CD4-positive, CD25-positive, alpha-beta regulatory T cell (primary cell): ENCODE results near the gene INSL3. TPM values are rescaled to one million over a fixed set of nuclear protein-coding genes. Genes with fewer than 3 reads are reported as not detected.
"Not testable (repeated sequence)": the region's sequence is repeated elsewhere in the genome, so short reads cannot be mapped to it uniquely, and the experiment has no call there.

Source experiments
- ATAC-seq, 2 donors: fragments of 150-1000 bp; cut with Tn5 transposase; one replicate each; pipeline ENCODE4 v1.10.0; 2021; ENCODE audit warnings: low read depth in 2 of 2, moderate number of reproducible peaks in 2 of 2, moderate library complexity in 1 of 2
- DNase-seq, 3 donors: peaks; one replicate each; pipeline versions ENCODE4 v3.0.0 to v3.0.0-alpha.2; 2012 to 2022; ENCODE audit warnings: mixed read lengths in 1 of 3
- H3K27ac ChIP-seq: one replicate; pipeline ENCODE4 v1.7.0; 2013; ENCODE audit warnings: mild to moderate bottlenecking, low read length; ENCODE audit not compliant: insufficient read depth, poor library complexity, severe bottlenecking
- H3K27me3 ChIP-seq: one replicate; pipeline ENCODE4 v1.7.0; 2013; ENCODE audit warnings: low read length; ENCODE audit not compliant: control insufficient read depth, insufficient read depth
- H3K36me3 ChIP-seq: one replicate; pipeline ENCODE4 v1.7.0; 2013; ENCODE audit warnings: mild to moderate bottlenecking, low read length, moderate library complexity; ENCODE audit not compliant: control insufficient read depth, insufficient read depth
- H3K4me1 ChIP-seq: 2 replicates; pipeline ENCODE4 v1.7.0; 2013; ENCODE audit warnings: mild to moderate bottlenecking, low read length; ENCODE audit not compliant: insufficient read depth, control insufficient read depth, poor library complexity, severe bottlenecking
- H3K4me3 ChIP-seq: one replicate; pipeline ENCODE4 v1.7.0; 2013; ENCODE audit warnings: low read depth, mild to moderate bottlenecking, low read length, moderate library complexity
- H3K9me3 ChIP-seq, 2 experiments: 1 replicate in 1 of 2; 2 replicates in 1 of 2; pipeline ENCODE4 v1.7.0; 2013; ENCODE audit warnings: low read length in 2 of 2, mild to moderate bottlenecking in 1 of 2, moderate library complexity in 1 of 2; ENCODE audit not compliant: control insufficient read depth in 2 of 2
- H3K27ac Mint-ChIP-seq, 3 donors: one replicate each; pipeline ENCODE4 v1.8.0; 2020 to 2022; ENCODE audit warnings: mild to moderate bottlenecking in 3 of 3, mixed read lengths in 3 of 3, moderate library complexity in 2 of 3
- H3K27me3 Mint-ChIP-seq: one replicate; pipeline ENCODE4 v1.8.0; 2022; ENCODE audit warnings: mild to moderate bottlenecking, mixed read lengths
- H3K36me3 Mint-ChIP-seq: one replicate; pipeline ENCODE4 v1.8.0; 2020; ENCODE audit warnings: mixed read lengths
- H3K4me1 Mint-ChIP-seq, 4 donors: one replicate each; pipeline ENCODE4 v1.8.0; 2020 to 2022; ENCODE audit warnings: mixed read lengths in 4 of 4, mild to moderate bottlenecking in 1 of 4
- H3K4me3 Mint-ChIP-seq, 4 donors: one replicate each; pipeline ENCODE4 v1.8.0; 2020 to 2022; ENCODE audit warnings: mild to moderate bottlenecking in 4 of 4, mixed read lengths in 4 of 4, moderate library complexity in 3 of 4
- H3K9me3 Mint-ChIP-seq, 7 donors: one replicate each; pipeline ENCODE4 v1.8.0; 2020 to 2022; ENCODE audit warnings: mixed read lengths in 7 of 7, mild to moderate bottlenecking in 3 of 7, moderate library complexity in 2 of 7
- polyA plus RNA-seq, 4 donors: library from polyadenylated mRNA; unstranded; fragments of 300-500 nt; fragmentation: Illumina TruSeq; gene quantifications; one replicate each; pipeline ENCODE4 v1.2.3, GENCODE V29; 2021
- total RNA-seq: library from RNA; stranded (reverse); gene quantifications from one replicate; pipeline ENCODE4 v1.2.3, GENCODE V29; 2022

INSL3 gene
- total and polyA plus RNA-seq, 5 donors from 2014 or later, result 1.5 to 5.5 (median 2.4) TPM

- H3K4me3 Mint-ChIP-seq, result peak within 1 kb of the TSS in 3 of 4 donors; percentile 19 to 72 (median 58)
- no peak within 1 kb of the TSS for H3K27ac ChIP-seq
- no peaks in the 10 kb centered on the region for H3K36me3 Mint-ChIP-seq
- no peak within 1 kb of the TSS for H3K4me3 ChIP-seq
- ATAC-seq (no peak), DNase-seq (peak in 1 of 3 donors; percentile 7)
- H3K27me3 Mint-ChIP-seq, result peaks cover 38% of the 10 kb centered on the region
- H3K9me3 ChIP-seq, result no peaks in the 10 kb centered on the region
- no peaks in the 10 kb centered on the region for H3K27me3 ChIP-seq
- H3K9me3 Mint-ChIP-seq, result no peaks in the 10 kb centered on the region
- H3K4me1 ChIP-seq, result peaks cover 28% of the 10 kb centered on the region
- H3K4me1 Mint-ChIP-seq, result peaks cover 0 to 64% (median 22%) of the 10 kb centered on the region in 4 donors
- peak within 1 kb of the TSS in 2 of 3 donors; percentile 5 to 83 for H3K27ac Mint-ChIP-seq
- no peaks in the 10 kb centered on the region for H3K36me3 ChIP-seq
Observed at GRCh38 chr19:17794731-17795494, 26.4 kb downstream of the INSL3 start, which contains the start of gene B3GNT3. TSS of gene B3GNT3 (plus strand) at chr19:17795138. CDS start at chr19:17807808, 12,670 bp downstream.

GRCh38 chr19:17794412-17794730 lies 26.9 kb downstream of the INSL3 start:
- H3K9me3 ChIP-seq, result no peaks in the 10 kb centered on the region
- no peak overlapping the region for H3K27ac ChIP-seq
- no peaks in the 10 kb centered on the region for H3K36me3 ChIP-seq
- no peak overlapping the region for H3K4me3 ChIP-seq
- Mint-ChIP-seq H3K27me3 (peaks cover 37% of the 10 kb centered on the region), H3K4me1 (peaks cover 0 to 68% (median 22%) of the 10 kb centered on the region in 4 donors), H3K9me3 (no peaks in the 10 kb centered on the region), H3K4me3 (peak overlapping the region in 2 of 4 donors; percentile 19 to 72), H3K36me3 (peaks cover under 1% of the 10 kb centered on the region), H3K27ac (peak overlapping the region in 1 of 3 donors; percentile 83)
- no peak for DNase-seq
- no peak for ATAC-seq
- peaks cover 28% of the 10 kb centered on the region for H3K4me1 ChIP-seq
- no peaks in the 10 kb centered on the region for H3K27me3 ChIP-seq

DNA sequence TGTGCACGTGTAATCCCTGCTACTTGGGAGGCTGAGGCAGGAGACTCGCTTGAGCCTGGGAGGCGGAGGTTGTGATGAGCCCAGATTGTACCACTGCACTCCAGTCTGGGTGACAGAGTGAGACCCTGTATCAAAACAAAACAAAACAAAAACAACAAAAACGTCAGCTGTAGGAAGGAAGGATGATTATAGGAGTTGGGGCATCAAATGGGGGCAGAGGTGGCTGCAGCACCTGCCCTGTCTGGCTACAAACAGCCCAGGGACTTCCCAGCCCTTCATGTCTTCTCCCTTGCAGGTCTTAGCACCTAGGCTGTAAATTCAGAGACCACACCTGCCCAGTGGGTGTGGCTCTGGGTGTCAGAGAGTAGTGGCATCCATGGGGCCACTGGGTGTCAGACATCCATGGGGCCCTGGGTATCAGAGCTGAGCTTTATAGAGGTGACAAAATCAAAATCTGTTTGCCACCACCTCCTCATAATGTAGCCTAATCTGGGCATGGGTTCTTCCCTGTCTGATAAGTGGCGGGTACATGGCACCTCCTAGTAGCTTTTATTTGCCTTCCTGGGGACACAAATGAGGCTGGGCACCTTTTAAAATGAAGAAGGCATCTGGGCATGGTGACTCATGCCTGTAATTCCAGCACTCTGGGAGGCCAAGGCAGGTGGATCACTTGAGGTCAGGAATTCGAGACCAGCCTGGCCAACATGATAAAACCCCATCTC lies 31.1 kb downstream of the INSL3 start:
- Mint-ChIP-seq H3K36me3 (peaks cover 10% of the 10 kb centered on the region), H3K4me1 (peaks cover 0 to 55% (median 18%) of the 10 kb centered on the region in 4 donors), H3K27me3 (peaks cover 21% of the 10 kb centered on the region), H3K9me3 (no peaks in the 10 kb centered on the region), H3K27ac (peak overlapping the region; percentile 52 to 72 (median 62)), H3K4me3 (no peak overlapping the region)
- no peaks in the 10 kb centered on the region for H3K27me3 ChIP-seq
- ATAC-seq (peak in 1 of 2 donors; percentile 45), DNase-seq (peak in 1 of 3 donors; percentile 41)
- no peak overlapping the region for H3K4me3 ChIP-seq
- peaks cover 16% of the 10 kb centered on the region for H3K36me3 ChIP-seq
- peaks cover 15% of the 10 kb centered on the region for H3K4me1 ChIP-seq
- H3K9me3 ChIP-seq, result no peaks in the 10 kb centered on the region
- no peak overlapping the region for H3K27ac ChIP-seq

DNA sequence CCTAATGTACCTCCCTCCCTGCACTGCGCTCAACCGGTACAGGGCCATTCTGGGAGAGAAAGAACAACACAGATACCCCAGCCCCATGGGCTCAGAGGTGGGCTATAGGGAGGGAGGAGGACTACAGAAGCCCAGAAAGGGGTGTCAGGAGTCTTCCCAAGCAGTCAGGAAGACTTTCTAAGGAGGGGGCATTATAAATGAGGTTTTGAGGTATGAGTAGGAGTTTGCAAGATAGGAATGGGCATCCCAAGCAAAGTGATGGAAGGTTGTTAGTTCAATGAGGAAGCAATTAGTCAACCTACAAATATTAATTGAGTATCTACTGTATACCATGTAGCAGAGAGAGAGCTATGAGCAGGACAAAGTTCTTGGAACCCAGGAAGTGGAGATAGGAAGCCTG lies 32.7 kb downstream of the INSL3 start:
- Histone ChIP-seq H3K9me3 (no peaks in the 10 kb centered on the region), H3K4me3 (no peak overlapping the region), H3K27me3 (no peaks in the 10 kb centered on the region), H3K4me1 (peaks cover 8% of the 10 kb centered on the region), H3K27ac (no peak overlapping the region), H3K36me3 (peaks cover 19% of the 10 kb centered on the region)
- Mint-ChIP-seq H3K27me3 (peaks cover 6% of the 10 kb centered on the region), H3K4me3 (no peak overlapping the region), H3K27ac (peak overlapping the region in 2 of 3 donors; percentile 26 to 84), H3K4me1 (peaks cover 0 to 48% (median 20%) of the 10 kb centered on the region in 4 donors), H3K36me3 (peaks cover 16% of the 10 kb centered on the region), H3K9me3 (no peaks in the 10 kb centered on the region)
- no peak for ATAC-seq
- no peak for DNase-seq

DNA sequence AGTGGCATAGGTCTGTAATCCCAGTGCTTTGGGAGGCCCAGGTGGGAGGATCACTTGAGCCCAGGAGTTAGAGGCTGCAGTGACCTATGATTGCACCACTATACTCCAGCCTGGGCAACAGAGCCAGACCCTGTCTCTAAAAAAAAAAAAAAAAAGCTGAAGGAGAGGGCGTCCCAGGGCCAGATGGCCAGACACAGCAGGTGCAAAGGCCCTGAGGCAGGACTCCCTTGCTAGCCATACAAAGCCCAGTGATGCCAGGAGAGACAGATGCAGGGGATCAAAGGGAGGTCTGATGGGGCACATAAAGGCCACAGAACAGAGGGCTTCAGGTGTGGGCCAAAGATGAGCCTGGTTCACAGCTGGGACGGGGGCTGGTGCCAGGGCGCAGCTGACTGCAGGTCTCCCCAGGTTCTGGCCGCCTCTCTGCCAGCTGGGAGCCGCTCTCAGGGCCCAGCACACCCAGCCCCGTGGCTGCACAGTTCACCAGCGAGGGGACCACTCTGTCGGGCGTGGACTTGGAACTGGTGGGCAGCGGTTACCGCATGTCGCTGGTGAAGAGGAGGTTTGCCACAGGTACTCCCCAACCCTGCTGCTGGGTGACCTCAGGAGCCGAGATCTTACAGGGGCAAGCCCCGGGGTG lies 33.9 kb downstream of the INSL3 start:
- H3K4me1 Mint-ChIP-seq, result peaks cover 0 to 41% (median 18%) of the 10 kb centered on the region in 4 donors
- H3K9me3 Mint-ChIP-seq, result no peaks in the 10 kb centered on the region
- Histone ChIP-seq H3K9me3 (no peaks in the 10 kb centered on the region), H3K27ac (no peak overlapping the region), H3K4me1 (peaks cover 8% of the 10 kb centered on the region), H3K27me3 (no peaks in the 10 kb centered on the region), H3K4me3 (no peak overlapping the region), H3K36me3 (peaks cover 28% of the 10 kb centered on the region)
- DNase-seq (no peak), ATAC-seq (no peak)
- peaks cover 19% of the 10 kb centered on the region for H3K36me3 Mint-ChIP-seq
- no peaks in the 10 kb centered on the region for H3K27me3 Mint-ChIP-seq
- no peak overlapping the region for H3K4me3 Mint-ChIP-seq
- H3K27ac Mint-ChIP-seq, result no peak overlapping the region

DNA sequence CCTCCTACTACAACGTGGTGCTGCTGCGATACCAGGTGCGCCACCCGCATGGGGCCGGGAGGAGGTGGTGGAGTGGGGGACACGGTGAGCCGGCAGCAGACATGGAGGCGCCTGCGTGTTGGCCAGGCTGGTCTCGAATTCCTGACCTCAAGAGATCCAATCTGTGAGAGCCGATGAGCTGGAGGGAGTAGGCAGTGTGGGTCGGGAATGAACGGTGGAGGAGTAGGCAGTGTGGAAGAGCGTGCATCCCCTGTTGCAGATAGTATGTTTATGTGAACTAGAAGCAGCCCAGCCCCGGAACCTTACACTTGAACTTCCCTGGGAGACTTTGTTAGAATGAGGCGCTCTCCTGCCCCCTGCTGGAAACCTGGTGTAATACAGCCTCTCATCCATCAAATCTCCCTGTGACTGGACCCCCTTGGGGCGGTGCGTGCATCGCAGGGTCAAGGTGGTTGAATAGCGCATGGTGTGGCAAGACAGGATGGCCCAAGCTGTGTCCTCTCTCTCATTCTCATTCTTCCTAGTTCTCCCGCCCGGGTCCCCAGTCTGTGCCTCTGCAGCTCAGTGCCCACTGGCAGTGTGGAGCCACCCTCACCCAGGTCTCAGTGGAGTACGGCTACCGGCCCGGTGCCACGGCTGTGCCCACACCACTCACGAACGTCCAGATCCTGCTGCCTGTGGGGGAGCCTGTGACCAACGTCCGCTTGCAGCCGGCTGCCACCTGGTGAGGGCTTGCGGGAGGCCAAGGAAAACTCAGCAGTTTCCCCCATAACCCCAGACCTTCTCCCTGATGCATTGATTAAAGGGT lies 36.9 kb downstream of the INSL3 start:
- Mint-ChIP-seq H3K4me3 (no peak overlapping the region), H3K36me3 (peaks cover 22% of the 10 kb centered on the region), H3K4me1 (peaks cover 0 to 18% (median 8%) of the 10 kb centered on the region in 4 donors), H3K9me3 (no peaks in the 10 kb centered on the region), H3K27me3 (no peaks in the 10 kb centered on the region), H3K27ac (peak overlapping the region in 2 of 3 donors; percentile 49 to 67)
- Histone ChIP-seq H3K4me1 (no peaks in the 10 kb centered on the region), H3K9me3 (no peaks in the 10 kb centered on the region), H3K27ac (no peak overlapping the region), H3K27me3 (no peaks in the 10 kb centered on the region), H3K36me3 (peaks cover 33% of the 10 kb centered on the region), H3K4me3 (no peak overlapping the region)
- ATAC-seq (peak; percentile 68 to 73), DNase-seq (peak; percentile 50 to 80 (median 72))

GRCh38 chr19:17783721-17784120 lies 37.6 kb downstream of the INSL3 start:
- peaks cover 16% of the 10 kb centered on the region for H3K36me3 Mint-ChIP-seq

More at GRCh38 chr19:17783721-17784120, 37.6 kb downstream of the INSL3 start:
- H3K36me3 ChIP-seq, result peaks cover 30% of the 10 kb centered on the region
- Mint-ChIP-seq H3K4me1 (peaks cover 0 to 11% (median 6%) of the 10 kb centered on the region in 4 donors), H3K27ac (peak overlapping the region in 1 of 3 donors; percentile 69)
- H3K27me3 Mint-ChIP-seq, H3K9me3 ChIP-seq, H3K27ac ChIP-seq, H3K9me3 Mint-ChIP-seq, ATAC-seq, H3K4me3 Mint-ChIP-seq, DNase-seq, H3K4me1 ChIP-seq, H3K4me3 ChIP-seq, H3K27me3 ChIP-seq: not testable (repeated sequence)
